GM19238 (cell line): ENCODE results near the gene EIF3B.
A peak's percentile ranks its signal among the peaks of the same experiment; 100 is the strongest.
"Not testable (repeated sequence)": the region's sequence is repeated elsewhere in the genome, so short reads cannot be mapped to it uniquely, and the experiment has no call there.

ENCODE experiments used
- DNase-seq: peaks from one replicate; pipeline ENCODE4 v3.0.0; 2011; ENCODE audit warnings: low spot score; ENCODE audit not compliant: insufficient read length

Gene EIF3B

DNA sequence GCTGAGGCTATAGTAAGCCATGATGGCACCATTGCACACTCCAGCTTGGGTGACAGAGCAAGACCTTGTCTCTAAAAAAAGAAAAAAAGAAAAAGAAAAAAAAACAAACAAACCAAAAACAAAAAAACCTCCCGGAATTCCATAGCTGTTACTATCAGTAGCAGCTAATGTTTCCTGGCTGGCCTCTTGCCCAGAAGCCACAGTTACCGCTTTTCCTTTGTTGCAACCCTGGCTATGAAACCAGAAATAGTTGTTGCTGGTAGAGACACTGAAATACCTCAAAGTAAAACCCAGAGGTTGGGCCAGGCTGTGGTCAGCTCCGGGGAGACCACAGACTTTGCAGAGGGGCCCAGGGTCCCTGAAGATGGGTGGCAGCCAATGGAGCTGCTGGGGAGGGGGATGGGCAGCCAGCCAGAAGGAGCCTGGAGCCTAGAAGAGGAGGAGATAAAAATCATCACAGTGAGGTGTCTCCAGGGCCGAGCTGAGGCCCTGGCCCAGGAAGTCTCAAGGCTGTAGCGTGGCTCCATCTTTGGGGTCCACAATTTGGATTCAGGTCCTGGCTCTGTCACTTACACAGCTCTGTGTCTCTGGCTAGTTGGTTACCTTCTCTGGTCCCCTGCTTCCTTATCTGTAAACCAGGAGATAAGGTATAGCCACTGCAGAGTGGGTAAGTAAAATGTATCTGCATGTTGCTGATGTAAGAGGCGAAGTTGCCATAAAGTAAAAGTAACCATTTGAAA lies 45.4 kb downstream of the EIF3B start:
- DNase-seq = no peak

DNA sequence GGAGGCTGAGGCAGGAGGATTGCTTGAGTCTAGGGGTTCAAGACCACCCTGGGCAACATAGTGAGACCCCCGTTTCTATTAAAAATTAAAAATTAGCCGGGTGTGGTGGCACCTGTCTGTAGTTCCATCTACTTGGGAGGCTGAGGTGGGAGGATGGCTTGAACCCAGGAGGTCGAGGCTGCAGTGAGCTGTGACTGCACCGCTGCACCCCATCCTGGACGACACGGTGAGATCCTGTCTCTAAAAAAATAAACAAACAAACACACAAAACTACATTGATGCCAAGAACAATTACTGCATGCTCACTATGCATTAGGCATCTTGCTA lies 48.0 kb downstream of the EIF3B start:
- DNase-seq = no peak

DNA sequence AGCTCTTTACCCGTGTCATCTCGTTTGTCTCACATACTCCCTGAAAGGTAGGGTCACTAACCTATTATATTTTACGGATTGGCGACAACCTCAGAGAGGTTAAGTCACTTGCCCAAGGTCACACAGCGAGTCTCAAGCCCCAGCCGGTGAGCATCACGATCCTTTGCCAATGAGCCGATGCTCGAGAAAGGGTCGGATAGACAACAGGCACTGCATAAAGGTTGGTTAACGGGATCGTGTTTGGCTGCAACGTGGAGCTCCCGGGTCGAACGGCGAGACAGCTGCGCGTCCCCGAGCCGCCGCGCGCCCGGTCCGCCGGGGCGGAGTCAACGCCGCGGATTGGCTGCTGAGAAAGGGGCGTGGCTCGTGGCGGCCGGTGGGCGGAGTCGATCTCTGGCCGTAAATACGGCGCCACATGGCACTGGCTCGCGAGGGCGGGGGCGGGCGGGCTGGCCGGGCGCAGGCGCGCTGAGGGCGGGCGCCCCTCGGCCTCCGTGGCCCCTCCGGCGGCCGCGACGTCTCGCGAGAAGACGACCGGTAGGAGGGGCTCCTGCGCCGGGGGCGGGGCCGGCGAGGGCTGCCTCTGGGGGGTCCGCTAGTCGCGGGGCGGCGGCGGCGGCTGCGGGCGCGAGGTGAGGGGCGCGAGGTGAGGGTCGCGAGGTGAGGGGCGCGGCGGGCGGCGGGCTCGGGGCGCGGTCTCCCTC lies 48.5 kb downstream of the EIF3B start, which contains the start of gene CHST12:
Gene CHST12 (plus strand): TSS at position 598 of the 704 bp plus-strand sequence. CDS start 29,029 bp downstream, outside the sequence.
- DNase-seq = peak; percentile 95

DNA sequence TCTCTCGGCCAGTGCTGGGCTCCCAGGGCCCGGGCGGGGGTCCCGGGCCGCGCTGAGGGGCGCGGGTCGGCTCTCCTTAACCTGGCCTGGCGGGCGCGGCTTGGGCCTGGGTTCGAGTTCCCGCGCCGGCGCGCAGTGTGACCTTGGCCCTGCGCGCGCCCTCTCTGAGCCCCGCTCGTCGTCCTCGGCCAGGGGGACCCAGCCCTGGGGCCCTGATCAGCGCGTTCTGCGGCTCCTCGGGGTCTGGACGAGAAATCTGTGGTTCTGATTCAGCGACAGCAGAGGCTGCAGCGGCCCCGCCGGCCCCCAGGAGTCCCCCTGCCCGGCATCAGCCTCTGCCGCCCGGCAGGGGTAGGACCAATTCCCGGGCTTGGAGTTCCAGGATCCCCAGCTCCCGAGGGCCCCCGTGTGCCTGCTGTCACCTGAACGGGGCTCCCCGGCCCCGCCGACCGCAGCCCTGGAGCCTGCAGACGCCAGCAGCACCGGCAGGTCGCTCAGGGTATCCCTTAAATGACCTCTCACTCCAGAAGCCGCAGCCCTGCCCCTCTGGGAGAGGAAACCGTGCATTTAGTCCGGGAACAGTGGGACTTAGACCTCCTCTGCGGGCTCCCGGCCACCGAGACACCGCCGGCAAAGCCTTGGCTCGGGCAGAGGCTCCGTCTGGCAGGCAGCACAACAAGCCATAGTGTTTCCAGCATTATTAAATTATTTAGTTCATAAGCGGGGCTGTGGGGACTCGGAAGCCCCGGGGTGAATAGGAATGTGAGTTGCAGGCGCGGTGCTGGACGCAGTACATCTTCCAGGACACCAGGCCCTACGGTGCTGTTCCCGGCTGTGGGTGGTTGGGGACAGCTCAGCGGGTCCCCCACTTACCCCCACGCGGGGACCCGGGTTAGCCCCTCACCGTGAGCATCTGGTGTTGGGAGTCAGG lies 49.4 kb downstream of the EIF3B start:
- DNase-seq = peak; percentile 52

DNA sequence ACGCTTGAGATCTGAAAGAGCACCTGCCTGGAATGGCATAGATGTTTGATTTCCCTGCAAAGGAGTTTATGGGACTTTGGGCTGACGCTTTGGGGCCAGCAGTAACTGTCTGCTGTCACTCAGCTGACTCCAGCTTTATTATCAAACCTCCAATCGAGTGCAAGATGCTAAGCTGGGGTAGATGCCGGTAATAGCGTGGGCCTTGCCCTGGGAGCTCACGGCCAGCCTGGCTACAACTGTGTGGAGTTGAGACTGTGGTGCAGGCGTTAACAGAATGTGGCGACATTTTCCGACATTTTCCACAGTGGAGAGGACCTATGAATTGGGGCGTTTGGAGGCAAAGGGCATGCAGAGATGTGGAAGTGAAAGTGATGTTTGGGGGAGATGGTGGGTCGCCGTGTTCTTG lies 50.1 kb downstream of the EIF3B start:
- DNase-seq = no peak

DNA sequence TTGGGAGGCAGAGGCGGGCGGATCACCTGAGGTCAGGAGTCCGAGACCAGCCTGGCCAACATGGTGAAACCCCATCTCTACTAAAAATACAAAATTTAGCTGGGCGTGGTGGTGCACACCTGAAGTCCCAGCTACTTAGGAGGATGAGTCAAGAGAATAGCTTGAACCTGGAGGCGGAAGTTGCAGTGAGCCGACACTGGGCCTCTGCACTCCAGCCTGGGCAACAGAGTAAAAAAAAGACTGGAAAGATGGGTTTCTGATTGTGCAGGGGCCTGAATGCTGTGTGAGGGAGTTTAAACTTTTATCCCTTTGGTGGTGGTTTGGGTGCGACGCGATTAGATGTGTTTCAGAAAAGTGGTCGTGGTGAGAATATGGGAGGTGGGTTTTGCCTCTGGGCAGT lies 50.6 kb downstream of the EIF3B start:
- no peak for DNase-seq

DNA sequence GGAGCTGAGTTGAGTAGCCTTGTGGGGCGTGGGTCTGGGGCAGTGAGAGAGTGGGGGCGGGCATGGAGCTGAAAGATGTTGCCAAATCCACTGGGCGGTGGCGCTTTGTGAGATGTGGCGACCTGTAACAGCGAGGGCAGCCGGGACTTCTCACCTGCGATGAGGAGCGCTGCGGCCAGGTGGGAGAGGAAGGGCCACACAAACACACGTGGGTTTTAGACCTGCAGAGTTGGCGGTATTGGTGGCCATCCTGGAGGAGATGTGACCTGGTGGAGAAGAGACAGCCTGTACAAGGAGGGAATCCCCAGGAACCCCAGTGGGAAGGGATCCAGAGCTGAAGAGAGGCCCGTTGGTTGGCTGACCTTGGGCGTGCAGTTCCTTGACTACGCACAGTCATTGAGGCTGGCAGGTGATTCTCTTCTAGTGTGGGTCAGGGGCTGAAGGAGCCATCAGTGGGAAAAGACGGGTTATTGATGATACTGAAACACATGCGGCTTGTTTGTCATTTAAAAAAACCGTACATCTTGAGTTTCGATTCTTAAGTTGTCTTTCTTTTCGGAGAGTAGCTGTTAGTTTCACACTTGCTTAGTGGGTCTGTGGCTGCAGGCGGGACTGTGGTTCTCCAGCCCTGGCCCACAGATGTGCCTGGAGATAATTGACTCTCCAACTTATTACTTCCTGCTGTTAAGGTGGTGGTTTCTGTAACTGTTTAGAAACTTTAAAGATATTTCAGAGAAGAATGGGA lies 51.1 kb downstream of the EIF3B start:
- peak; percentile 71 for DNase-seq

DNA sequence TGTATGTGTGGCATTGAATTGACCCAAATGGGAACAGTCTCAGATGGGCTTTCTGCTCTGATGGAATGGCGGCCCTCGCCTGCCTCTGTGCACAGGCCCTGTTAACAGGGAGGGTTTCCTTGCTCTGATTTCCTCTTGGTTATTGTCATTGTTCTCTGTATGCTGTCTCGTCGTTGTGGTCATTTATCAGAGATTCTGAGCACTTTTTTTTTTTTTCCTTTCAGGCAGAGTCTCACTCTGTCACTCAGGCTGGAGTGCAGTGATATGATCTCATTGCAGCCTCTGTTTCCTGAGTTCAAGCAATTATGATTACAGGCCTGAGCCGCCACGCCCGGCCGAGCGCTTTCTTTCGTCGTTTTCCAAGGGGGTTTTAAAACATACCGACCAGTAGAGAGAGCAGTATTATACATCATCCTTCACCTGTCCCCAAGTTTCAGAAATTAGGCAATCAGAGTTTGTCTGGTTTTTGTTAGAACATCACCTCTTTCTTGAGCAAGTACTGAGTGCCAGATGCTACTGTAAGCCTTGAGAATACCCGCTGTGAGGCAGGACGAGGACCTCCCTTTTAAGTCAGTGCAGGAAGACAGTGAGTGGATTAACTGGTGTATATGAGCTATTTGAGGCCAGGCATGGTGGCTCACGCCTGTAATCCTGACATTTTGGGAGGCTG lies 55.3 kb downstream of the EIF3B start:
- DNase-seq = no peak

DNA sequence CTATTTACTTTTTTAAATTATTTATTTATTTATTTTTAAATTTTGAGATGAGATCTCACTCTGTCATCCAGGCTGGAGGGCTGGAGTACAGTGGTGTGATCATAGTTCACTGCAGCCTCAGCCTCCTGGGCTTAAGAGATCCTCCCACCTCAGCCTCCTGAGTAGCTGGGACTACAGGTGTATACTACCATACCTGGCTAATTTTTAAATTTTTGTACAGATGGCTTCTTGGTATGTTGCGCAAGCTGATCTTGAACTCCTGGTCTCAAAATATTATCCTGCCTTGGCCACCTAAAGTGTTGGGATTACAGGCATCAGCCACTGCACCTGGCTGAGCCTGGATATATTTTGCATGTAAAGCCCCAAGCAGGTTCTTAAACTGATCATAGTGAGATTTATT lies 56.4 kb downstream of the EIF3B start:
- DNase-seq = no peak

DNA sequence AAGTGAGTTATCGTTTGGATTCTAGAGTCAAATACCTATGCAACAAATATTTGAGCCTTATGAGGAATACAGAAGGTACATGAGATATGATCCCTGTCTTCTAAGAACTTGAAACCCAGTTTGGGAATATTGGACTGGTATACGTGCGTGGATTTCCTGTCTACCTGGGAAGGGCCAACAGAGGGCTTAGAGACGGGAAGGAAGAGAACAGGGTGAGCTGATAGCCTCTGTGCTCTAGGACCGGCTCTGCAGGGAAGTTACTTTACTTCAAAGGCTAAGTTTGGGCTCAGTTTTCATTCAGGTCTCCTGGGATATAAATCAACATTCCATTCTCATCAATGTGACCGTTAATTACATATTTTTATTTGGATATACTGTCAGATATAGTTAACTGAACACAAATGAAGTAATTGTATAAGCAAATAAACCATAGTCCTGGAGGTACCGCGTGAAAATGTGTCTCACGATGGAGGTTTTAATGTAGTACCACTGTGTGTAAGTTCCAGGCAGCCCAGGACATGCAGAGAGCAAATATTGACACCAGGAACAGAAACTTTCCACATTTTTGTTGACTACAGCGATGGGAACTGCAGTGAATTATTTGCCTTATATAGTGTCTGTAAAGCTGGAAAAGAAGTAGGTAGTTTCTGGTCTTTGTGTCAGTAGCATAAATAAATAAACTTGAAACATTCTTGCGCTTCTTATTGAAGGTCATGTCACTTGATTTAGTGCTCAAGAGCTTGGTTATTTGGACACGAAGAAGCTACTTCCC lies 57.4 kb downstream of the EIF3B start:
- DNase-seq = no peak

DNA sequence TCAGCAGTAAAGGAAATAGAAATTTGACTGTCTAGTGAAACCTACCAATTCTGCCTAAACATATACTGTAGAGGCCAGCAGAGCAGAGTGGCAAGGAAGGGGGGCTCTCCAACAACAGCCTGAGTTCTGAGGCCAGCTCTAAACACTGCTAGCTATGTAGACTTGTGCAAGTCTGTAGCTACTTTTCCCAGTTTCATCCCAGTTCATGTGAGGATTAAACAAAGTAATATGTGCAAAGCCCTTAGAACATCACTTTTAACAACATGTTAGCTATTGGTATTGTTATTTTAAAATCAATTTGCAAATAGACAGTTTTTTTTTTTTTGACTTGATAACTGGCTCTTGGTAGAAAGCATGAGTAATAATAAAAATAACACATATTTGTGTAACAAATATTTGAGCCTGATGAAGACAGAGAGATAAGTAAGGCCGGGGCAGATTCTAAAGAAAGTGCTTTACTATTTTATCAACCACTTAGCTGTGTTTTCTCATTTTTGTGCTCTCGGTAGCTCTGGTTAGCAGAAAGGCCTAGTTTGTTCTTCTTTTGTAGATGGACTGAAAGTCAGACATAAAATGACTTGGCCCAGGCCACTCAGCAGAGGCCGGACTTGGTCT lies 58.1 kb downstream of the EIF3B start:
- no peak for DNase-seq

DNA sequence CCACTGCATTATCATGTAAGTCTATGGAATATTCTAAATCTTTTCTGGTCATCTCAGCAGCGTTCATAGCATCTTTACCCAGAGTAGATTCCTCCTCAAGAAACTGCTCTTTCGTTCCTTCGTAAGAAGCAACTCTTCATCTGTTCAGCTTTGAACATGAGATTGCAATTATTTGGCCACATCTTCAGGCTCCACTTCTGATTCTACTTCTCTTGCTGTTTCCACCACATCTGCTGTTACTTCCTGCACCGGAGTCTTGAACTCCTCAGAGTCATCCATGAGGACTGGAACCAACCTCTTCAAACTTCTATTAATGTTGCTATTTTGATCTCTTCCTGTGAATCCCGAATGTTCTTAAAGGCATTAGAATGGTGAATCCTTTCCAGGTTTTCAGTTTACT lies 61.4 kb downstream of the EIF3B start:
- no peak for DNase-seq

DNA sequence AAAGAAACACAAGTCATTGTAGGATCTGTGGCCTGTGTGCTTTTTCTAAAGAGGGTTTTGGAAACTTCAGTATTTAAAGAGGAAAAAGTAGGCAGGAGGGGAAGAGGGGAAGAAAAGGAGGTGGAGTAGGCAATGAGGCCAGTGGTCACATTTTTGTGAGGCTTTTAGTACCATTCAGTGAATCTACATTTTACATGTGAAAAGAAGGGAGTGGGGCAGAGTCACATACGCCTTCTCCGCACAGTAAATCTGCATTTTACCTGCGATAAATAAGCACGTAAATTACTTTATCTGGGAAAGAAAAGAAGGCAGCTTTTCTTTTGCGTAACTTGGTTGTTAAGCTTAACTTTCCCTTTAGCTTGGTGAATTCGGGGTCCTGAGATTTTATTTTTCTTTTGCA lies 62.0 kb downstream of the EIF3B start:
- no peak for DNase-seq

DNA sequence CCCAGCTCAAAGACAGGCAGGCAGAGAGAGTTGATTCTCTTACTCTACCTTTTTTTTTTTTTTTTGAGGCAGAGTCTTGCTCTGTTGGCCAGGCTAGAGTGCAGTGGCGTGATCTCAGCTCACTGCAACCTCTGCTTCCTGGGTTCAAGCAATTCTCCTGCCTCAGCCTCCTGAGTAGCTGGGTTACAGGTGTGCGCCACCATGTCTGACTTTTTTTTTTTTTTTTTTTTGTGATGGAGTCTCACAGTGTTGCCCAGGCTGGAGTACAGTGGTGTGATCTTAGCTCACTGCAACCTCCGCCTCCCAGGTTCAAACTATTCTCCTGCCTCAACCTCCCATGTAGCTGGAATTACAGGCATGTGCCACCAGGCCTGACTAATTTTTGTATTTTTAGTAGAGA lies 62.6 kb downstream of the EIF3B start:
- DNase-seq = not testable (repeated sequence)

DNA sequence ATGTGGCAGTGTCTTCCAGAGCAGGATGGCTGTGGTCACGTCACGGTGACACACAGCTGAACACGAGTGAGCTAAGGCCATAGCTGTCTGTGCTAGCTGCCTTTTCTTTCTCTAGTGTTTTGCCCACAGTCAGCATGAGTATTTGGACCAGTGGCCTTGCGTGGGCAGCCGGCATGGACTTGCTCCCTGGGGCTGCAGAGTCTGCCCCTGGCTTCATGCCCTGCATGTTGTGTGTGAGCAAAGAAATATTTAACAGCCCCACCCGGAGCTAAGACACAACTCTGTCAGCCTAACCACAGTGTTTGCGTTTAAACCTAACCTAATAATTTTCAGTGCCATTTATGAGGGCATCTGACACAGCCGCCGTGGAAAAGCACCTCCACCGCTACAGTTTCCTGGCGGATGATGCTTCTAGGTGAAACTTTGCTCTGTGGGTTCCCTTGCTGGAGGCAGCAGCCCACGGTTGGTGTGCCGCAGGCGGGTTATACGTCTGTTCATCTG lies 63.4 kb downstream of the EIF3B start:
- no peak for DNase-seq

DNA sequence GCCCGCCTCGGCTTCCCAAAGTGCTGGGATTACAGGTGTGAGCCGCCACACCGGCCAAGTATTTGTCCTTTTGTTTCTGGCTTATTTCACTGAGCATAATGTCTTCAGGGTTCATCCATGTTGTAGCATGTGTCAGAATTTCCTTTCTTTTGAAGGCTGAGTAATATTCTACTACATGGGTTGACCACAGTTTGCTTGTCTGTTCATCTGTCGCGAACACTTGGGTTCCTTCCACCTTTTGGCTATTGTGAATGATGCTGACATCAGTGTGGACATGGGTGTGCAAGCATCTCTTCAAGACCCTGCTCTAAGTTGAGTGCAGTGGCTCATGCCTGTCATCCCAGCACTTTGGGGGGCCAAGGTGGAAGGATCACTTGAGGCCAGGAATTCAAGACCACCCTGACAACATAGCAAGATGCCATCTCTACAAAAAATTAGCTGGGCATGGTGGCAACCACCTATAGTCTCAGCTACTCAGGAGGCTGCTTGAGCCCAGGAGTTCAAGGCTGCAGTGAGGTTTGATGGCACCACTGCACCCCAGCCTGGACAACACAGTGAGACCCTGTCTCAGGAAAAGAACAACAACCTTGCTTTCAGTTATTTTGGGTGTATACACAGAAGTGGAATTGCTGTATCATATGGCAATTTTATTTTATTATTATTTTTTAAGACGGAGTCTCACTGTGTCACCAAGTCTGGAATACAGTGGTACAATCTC lies 65.7 kb downstream of the EIF3B start:
- DNase-seq = no peak

DNA sequence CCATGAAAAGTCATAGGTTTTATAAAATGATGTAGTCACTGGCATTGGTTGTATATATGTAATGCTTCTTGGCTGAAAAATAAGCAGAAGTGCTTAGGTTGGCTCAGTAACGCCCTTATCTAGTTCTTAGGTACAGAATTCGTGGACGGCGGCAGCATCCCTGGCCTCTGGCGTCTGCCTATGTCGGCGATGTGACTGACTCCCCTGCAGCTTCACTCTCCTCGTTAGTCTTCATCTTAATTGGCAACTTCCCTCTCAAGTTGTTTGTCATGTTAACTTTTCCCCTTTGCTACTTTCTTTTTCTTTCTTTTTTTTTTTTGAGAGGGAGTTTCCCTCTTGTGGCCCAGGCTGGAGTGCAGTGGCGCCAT lies 67.3 kb downstream of the EIF3B start:
- DNase-seq = no peak

DNA sequence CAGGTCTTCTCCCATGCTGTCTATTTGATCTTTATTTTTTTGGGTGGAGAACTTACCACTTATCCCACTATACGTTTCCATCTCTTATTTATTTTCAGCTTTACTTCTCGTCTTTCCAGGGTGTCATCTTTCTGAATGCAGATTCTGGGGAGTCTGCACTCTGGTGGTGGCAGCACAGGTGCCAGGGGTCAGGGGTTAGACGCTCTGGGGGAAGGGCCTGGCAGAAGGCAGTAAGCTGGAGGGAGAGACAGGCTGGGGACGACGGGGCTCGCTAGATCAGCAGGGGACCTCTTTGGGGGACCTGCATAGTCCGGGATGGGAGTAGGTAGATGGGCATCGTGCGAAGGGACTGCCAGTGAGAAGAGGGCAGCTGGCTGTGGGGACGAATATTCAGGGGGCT lies 71.1 kb downstream of the EIF3B start:
- DNase-seq = no peak
